Measurements from ENCODE around the gene LEMD2.

GRCh38 chr6:33722103-33722623 lies 66.8 kb downstream of the LEMD2 start:
- no peak for TF ChIP-seq CTCF (IDR thresholded peaks at IDR 0.05)
- TF ChIP-seq USF2 (CRISPR knock-in tag; IDR thresholded peaks at IDR 0.05): no peak
- TF ChIP-seq ATF2 (CRISPR knock-in tag; IDR thresholded peaks at IDR 0.05; ENCODE audit: borderline replicate concordance, low read depth): no peak
- no peak for TF ChIP-seq STAT6 (CRISPR knock-in tag; conservative IDR thresholded peaks at IDR 0.05; ENCODE audit: low read depth)
- TF ChIP-seq ZNF671 (CRISPR knock-in tag; IDR thresholded peaks at IDR 0.05): no peak
- TF ChIP-seq ZNF317 (CRISPR knock-in tag; IDR thresholded peaks at IDR 0.05; ENCODE audit: borderline replicate concordance, low read depth): no peak
- no peak for TF ChIP-seq AR (CRISPR knock-in tag; IDR thresholded peaks at IDR 0.05)
- TF ChIP-seq GTF2I (CRISPR knock-in tag; conservative IDR thresholded peaks at IDR 0.05): no peak
- no peak for TF ChIP-seq GABPB1 (CRISPR knock-in tag; IDR thresholded peaks at IDR 0.05)
- TF ChIP-seq NR2C2 (CRISPR knock-in tag; IDR thresholded peaks at IDR 0.05): no peak
- no peak for TF ChIP-seq SP1 (CRISPR knock-in tag; conservative IDR thresholded peaks at IDR 0.05)
- TF ChIP-seq CBFB (CRISPR knock-in tag; IDR thresholded peaks at IDR 0.05; ENCODE audit: low read depth): no peak

Data from WTC11 (cell line).